GM19351 (cell line): Measurements from ENCODE around the gene PLXNB1.
"Not testable (repeated sequence)": the region's sequence is repeated elsewhere in the genome, so short reads cannot be mapped to it uniquely, and the experiment has no call there.

Experiments used
- ATAC-seq: cut with Tn5 transposase; IDR thresholded peaks from one replicate; pipeline ENCODE4 v1.9.1; 2021; ENCODE audit warnings: mild to moderate bottlenecking, moderate library complexity; ENCODE audit not compliant: unreplicated experiment

Gene PLXNB1

GRCh38 chr3:48429960-48430707 is at the start of gene PLXNB1:
Gene PLXNB1, minus strand, starts transcription at chr3:48430086. Its CDS starts 5,475 bp downstream, at chr3:48424611.
- no peak for ATAC-seq

GRCh38 chr3:48478626-48479555 is 49.0 kb upstream of the PLXNB1 start:
- no peak for ATAC-seq

- no peak for ATAC-seq
Observed at GRCh38 chr3:48477959-48478520, 48.2 kb upstream of the PLXNB1 start.

DNA sequence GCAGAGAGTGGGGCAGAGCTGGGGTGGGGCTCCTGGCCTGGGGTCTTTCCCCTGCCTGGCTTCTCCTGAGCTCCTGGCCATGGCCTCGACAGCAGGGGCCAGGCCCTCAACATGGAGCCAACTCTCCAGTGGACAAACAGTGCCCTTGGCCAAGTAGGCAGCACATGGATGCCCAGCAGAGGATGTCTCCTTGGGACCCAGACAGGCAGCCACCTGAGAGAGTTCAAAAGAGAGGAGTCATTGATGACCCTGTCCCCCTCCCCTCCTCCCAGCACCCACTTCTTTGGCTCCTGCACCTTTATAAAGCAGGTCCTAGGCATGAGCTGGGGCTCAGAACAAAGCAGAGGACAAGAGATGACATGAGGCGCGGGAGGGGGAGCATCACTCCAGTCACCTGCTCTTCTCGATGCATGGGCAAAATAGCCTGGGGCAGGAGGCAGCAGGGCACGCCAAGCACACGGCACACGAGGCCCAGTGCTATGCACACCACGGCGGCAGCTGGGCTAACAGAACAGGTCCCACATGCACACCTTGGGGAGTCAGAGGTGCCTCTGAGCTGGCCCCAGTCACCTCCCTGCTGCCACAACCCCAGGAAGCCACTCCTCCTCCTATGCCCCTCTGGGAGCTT is 46.7 kb upstream of the PLXNB1 start:
- no peak for ATAC-seq

- no peak for ATAC-seq
Observed at GRCh38 chr3:48475188-48475587, 45.3 kb upstream of the PLXNB1 start.

- ATAC-seq: no peak
Observed at GRCh38 chr3:48474619-48475018, 44.7 kb upstream of the PLXNB1 start.

GRCh38 chr3:48474031-48474430 is 44.1 kb upstream of the PLXNB1 start:
- ATAC-seq: not testable (repeated sequence)

DNA sequence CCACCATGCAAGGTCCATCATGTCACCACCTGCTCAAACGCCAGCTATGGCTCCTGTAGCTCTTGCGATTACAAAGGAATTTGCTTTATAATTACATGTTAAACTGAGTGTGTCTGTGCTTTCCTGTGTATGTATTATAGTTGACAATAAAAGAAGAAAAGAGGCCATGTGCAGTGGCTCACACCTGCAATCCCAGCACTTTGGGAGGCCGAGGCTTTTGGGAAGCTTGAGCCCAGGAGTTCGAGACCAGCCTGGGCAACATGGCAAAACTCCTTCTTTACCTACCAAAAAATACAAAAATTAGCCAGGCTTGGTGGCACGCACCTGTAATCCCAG is 43.7 kb upstream of the PLXNB1 start:
- ATAC-seq: no peak

DNA sequence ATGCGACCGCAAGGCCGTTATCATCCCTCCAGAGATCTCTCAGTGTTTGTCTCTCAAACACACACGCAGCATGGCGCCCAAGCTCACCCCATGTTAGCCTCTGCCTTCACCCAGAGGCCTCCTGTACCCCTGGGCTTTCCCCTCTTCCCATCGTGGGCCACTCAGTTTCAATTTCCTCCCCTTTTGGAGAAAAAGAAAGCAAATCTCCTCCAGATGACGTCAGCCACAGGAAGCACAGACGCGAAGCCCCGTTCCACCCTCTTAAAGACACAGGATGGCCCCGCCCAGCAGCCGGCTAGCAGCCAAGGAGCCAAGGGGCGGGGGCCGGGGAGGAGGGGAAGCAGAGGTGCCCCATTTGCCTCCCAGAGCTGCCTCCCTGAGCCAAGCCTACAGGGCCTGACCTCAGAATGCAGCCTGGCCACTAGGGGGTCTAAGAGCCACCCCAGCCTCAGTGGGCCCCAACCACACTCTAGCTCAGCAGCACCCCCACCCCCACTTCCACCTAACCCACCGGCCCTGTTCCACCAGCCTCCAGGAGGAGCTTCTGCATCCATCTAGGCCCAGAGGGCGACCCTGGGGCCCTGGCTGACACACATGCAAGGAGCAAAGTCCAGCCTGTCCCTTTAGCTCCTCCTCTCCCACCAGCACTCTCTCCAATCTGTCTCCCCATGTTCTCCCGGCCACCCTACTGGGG is 43.2 kb upstream of the PLXNB1 start:
- peak; percentile 83 for ATAC-seq

GRCh38 chr3:48472673-48472922 is 42.7 kb upstream of the PLXNB1 start:
- peak; percentile 31 for ATAC-seq

DNA sequence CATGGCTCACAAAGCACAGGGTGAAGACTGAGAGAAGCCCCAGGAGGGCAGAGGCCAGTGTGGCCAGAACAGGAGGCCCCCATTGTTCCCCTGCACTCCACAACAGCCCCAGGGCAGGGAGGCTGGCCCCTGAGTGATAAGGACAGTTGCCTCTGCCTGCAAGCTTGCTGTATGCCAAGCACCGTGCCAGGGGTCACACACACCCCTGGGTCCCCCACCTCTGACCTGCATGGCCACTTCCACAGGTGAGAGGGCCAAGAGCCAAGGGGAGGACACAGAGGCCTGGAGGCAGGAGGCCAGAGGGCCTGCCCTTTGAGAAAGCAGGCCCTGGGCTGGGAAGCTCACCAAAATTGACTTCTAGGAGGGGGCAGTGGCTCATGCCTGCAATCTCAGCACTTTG is 40.4 kb upstream of the PLXNB1 start:
- no peak for ATAC-seq

GRCh38 chr3:48469046-48469915 is 39.4 kb upstream of the PLXNB1 start:
- ATAC-seq: no peak

DNA sequence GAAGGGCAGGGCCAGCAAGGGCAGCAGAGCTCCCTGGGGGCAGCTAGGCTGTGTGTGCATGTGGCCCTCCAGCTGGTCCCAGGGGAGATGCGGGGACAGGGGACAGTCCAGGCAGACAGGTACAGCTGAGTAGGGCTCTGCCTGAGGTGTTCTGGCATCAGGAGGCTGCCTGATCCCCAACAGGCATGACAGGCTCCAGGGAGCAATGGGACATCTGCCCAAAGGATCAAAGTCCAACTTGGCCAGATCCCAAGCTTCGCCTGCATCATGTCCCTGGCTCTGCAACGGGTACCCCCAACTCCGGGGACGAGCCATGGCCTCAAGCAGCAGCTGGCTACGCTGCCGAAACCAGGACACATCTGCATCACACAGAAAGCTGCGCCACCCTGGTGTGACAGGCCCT is 38.4 kb upstream of the PLXNB1 start:
- ATAC-seq: no peak

DNA sequence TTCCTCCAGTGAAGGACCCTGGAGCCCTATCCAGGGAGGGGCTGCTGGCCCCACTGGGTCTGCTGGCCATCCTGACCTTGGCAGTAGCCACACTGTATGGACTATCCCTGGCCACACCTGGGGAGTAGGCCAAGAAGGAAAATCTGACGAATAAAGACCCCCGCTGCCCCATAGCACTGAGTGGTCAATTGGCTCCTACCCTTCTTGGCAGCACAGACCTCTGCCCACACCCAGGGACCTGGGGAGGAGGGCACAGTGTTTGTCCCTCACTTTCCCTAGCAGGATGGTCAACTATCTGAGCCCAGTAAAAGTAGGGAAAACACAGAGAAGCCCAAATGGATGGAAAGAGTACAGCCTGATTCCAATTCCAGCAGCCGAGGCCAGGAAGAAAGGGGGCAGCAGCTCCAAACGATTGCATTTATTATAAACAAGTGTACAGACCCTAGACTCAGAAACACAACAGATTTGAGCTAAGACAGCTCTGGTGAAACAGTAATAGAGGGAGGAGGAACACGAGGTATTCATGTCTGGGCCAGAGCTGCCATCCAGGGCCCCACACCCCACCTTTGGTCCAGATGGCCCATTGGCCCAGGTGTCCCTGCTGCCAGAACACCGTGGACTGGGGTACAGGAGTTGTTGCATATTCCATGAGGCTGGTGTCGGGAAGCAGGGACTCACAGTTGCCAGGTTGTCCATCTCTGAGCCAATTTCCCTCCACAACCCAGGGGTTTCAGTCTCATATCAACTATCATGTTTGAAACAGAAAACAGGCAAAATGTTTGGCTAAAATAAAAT is 37.8 kb upstream of the PLXNB1 start:
- no peak for ATAC-seq

GRCh38 chr3:48467110-48467454 is 37.2 kb upstream of the PLXNB1 start:
- no peak for ATAC-seq

- peak; percentile 27 for ATAC-seq
Observed at GRCh38 chr3:48466386-48467109, 36.7 kb upstream of the PLXNB1 start.

DNA sequence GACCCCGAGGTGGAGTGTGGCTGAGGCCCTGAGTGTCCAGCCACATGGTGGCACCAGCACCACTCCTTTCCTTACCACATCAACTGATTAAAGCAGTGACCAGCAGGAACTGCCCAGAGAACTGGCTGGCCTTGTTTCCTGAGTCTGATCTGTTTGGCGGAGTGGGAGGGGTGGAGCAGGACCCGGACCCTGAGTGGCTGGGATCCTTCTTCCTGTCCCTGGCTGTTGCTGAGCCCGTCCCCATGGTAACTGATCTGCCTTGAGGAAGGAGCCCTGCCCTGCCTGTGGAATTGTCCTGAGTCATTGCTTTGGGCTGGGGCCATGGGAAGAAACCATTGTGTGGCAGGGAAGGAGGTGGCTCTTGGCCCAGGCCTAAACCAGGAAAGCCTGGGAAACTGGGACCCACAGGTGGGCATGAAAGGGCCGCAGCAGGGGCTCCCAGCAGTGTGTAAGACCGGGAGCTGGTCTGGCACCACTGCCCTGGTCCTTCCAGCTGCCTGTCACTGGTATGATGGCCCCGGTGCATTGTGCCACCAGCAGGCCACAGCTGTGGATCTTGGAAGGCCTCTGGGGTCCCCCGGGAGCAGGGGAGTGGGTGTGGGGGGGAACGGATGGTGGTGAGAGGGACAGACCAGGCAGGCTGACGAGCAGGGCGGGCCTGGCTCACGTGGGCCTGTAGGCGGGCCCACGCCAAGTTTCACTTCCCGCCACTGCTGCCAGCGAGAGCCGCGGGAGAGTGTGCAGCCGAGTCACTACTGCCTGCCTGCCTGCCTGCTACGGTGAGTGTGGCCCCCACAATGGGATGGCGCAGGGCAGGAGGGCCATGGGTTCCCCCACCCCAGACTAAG is 35.9 kb upstream of the PLXNB1 start:
- ATAC-seq: peak; percentile 94

DNA sequence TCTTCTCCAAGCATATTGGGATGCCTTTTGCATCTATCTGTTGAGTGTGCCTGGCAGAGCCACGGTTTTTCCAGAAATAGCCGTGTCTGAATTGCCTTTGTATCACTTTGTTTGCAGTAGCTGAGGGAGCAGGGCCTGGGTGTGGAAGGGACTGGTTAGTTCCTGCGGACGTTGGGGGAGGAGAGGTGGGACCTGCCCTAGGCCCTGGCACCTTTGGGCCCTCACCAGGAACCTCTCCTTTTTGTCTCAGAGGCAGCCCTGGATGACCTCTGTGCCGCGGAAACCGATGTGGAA is 35.3 kb upstream of the PLXNB1 start:
- ATAC-seq: no peak
